GM12878 (cell line): Measurements from ENCODE around the gene MCHR1. TPM values are rescaled to one million over a fixed set of nuclear protein-coding genes. Genes with fewer than 3 reads are reported as not detected.

Source experiments
- ATAC-seq: fragments of 200-7000 bp; cut with Tn5 transposase; 3 replicates; pipeline ENCODE4 v1.9.1; 2020; ENCODE audit warnings: mild to moderate bottlenecking, moderate library complexity
- BruUV-seq: library from RNA; stranded (reverse); fragments of 400-500 nt; replicated peaks from 2 replicates; lab custom pipeline; 2021; lab: Mats Ljungman, UMichigan
- CTCF ChIA-PET: fragments of 300-600 bp; sonication (Branson Sonifier 250); formaldehyde crosslinking; extraction: SDS; loops from one replicate; lab custom pipeline; 2021; ENCODE audit warnings: inconsistent platforms; lab: Yijun Ruan, JAX
- POLR2A ChIA-PET: fragments of 350-600 bp; formaldehyde crosslinking; extraction: SDS; loops from one replicate; lab custom pipeline; 2021; ENCODE audit warnings: inconsistent platforms; lab: Charles Lee
- RAD21 ChIA-PET: fragments of 300-600 bp; sonication (Branson Sonifier 250); formaldehyde crosslinking; loops from one replicate; lab custom pipeline; 2023; ENCODE audit warnings: antibody characterized with exemption; ENCODE audit not compliant: unreplicated experiment; lab: Charles Lee
- SMC1A ChIA-PET: fragments of 300-600 bp; sonication (Branson Sonifier 250); formaldehyde crosslinking; loops from one replicate; lab custom pipeline; 2023; ENCODE audit not compliant: unreplicated experiment, uncharacterized antibody; lab: Charles Lee
- DNase-seq: peaks from one replicate; pipeline ENCODE4 v3.0.0-alpha.2; 2011; ENCODE audit warnings: low read depth, low spot score
- FAIRE-seq: peaks from 3 replicates; lab custom pipeline; 2011; peaks lifted over from hg19 to GRCh38; lab: Jason Lieb, UNC
- H2AFZ ChIP-seq: 2 replicates; pipeline ENCODE4 v1.6.0; 2011; ENCODE audit warnings: low read depth, low read length, control low read depth; ENCODE audit not compliant: control insufficient read depth
- H3K27ac ChIP-seq: 2 replicates; pipeline ENCODE4 v1.5.1; 2011; ENCODE audit warnings: control low read depth; ENCODE audit not compliant: control insufficient read depth, insufficient read depth
- H3K27me3 ChIP-seq, 2 experiments: replicated peaks in 1 of 2; 2 replicates each; pipeline versions ENCODE4 v1.6.0 to v1.6.1; 2011; ENCODE audit warnings: low read length in 1 of 2; ENCODE audit not compliant: control insufficient read depth in 2 of 2, insufficient read depth in 2 of 2
- H3K36me3 ChIP-seq, 2 experiments: 2 replicates each; pipeline ENCODE4 v1.5.1; 2011; ENCODE audit warnings: low read length in 1 of 2; ENCODE audit not compliant: control insufficient read depth in 2 of 2, insufficient read depth in 2 of 2
- H3K4me1 ChIP-seq: 2 replicates; pipeline ENCODE4 v1.6.1; 2011; ENCODE audit warnings: mild to moderate bottlenecking, low read length, moderate library complexity, mixed read lengths; ENCODE audit not compliant: control insufficient read depth, insufficient read depth
- H3K4me2 ChIP-seq: 2 replicates; pipeline ENCODE4 v1.6.0; 2011; ENCODE audit warnings: control low read depth; ENCODE audit not compliant: control insufficient read depth, insufficient read depth
- H3K4me3 ChIP-seq: fragments of 200-600 bp; sonication (generic); 2 replicates; pipeline ENCODE4 v1.5.1; 2016
- H3K79me2 ChIP-seq: 2 replicates; pipeline ENCODE4 v1.6.0; 2011; ENCODE audit warnings: low read length; ENCODE audit not compliant: control insufficient read depth, insufficient read depth
- H3K9ac ChIP-seq: 2 replicates; pipeline ENCODE4 v1.8.0; 2011; ENCODE audit warnings: low read length, control low read depth, mixed read lengths; ENCODE audit not compliant: control insufficient read depth, insufficient read depth
- H3K9me3 ChIP-seq: replicated peaks from 3 replicates; pipeline ENCODE4 v1.5.1; 2011; ENCODE audit warnings: mild to moderate bottlenecking, low read length; ENCODE audit not compliant: control insufficient read depth, insufficient read depth
- H4K20me1 ChIP-seq: 2 replicates; pipeline ENCODE4 v1.6.0; 2011; ENCODE audit not compliant: control insufficient read depth, insufficient read depth
- BCL3 ChIP-seq: IDR thresholded peaks from 2 replicates; pipeline ENCODE4 v1.6.1; 2011; ENCODE audit warnings: borderline replicate concordance, low read depth, mild to moderate bottlenecking, moderate library complexity, low read length; ENCODE audit not compliant: insufficient read depth, poor library complexity, severe bottlenecking
- CEBPZ ChIP-seq: fragments of 150-350 bp; IDR thresholded peaks from 2 replicates; pipeline ENCODE4 v1.6.1; 2016; ENCODE audit warnings: low read depth, low read length
- CUX1 ChIP-seq: IDR thresholded peaks from 2 replicates; pipeline ENCODE4 v1.6.1; 2012; ENCODE audit warnings: improper control_type of control experiment, low read depth, low read length; ENCODE audit not compliant: insufficient replicate concordance
- E2F4 ChIP-seq: IDR thresholded peaks from 2 replicates; pipeline ENCODE4 v1.6.1; 2012; ENCODE audit warnings: low read depth, low read length, improper control_type of control experiment
- GATAD2B ChIP-seq: fragments of 450-650 bp; conservative IDR thresholded peaks from 2 replicates; pipeline ENCODE4 v1.6.1; 2017; ENCODE audit warnings: low read depth, mild to moderate bottlenecking, moderate library complexity
- ZSCAN29 ChIP-seq: fragments of 450-650 bp; IDR thresholded peaks from 2 replicates; pipeline ENCODE4 v1.6.1; 2017; ENCODE audit warnings: mild to moderate bottlenecking, moderate library complexity
- WGBS: methylation state at CpG from one replicate; pipeline ENCODE4 v1.1.6; 2016; ENCODE audit warnings: low lambda C conversion rate; ENCODE audit not compliant: insufficient replicate concordance, insufficient coverage; ENCODE audit errors: missing lambda C conversion rate; 5-methylcytosine and 5-hydroxymethylcytosine counted together
- in situ Hi-C: fragments of 300-500 bp; cut with MboI; formaldehyde crosslinking; loops from 9 replicates; pipeline ENCODE4 v1.14.3; 2018; ENCODE audit warnings: mixed read lengths
- intact Hi-C: fragments of 100-400 bp; cut with micrococcal nuclease; formaldehyde crosslinking; loops from one replicate; pipeline ENCODE4 v1.14.2; 2022; ENCODE audit not compliant: unreplicated experiment
- polyA plus RNA-seq, 11 experiments: library from polyadenylated mRNA; depleted of rRNA in 4 of 11; unstranded in 6 of 11; stranded (reverse) in 5 of 11; fragments of >200 nt; fragmentation: Nextera tagmentation in 4 of 11; fragmentation: Illumina TruSeq in 1 of 11; extraction: Ambion mirVana in 4 of 11; extraction: Trizol in 1 of 11; gene quantifications; 1 replicate in 1 of 11; 2 replicates in 10 of 11; pipeline versions ENCODE4 v1.2.1 to v1.2.3, GENCODE V29; 2011 to 2016; ENCODE audit warnings: inconsistent platforms in 2 of 11, missing spikeins in 2 of 11, low read depth in 1 of 11
- total RNA-seq, 4 experiments: library from RNA; depleted of rRNA in 3 of 4; stranded (reverse); fragments of >200 nt in 3 of 4; fragmentation: Illumina TruSeq in 1 of 4; extraction: Trizol in 1 of 4; gene quantifications; 2 replicates each; pipeline versions ENCODE4 v1.2.1 to v1.2.3, GENCODE V29; 2013 to 2021

Gene MCHR1
- total and polyA plus RNA-seq, 10 of the 15 experiments (the other 5 are each of a cell fraction or from before 2014, with no cell fraction given): not detected

GRCh38 chr22:40653361-40653760 is 25.9 kb upstream of the MCHR1 start:
- ChIA-PET RAD21 (interaction anchor here (0.6 to 1.5 kb wide), 2 partner anchors 122 to 248 kb away, joined by 3 to 4 read pairs; no protein-coding TSS in a partner anchor), SMC1A (interaction anchor here (1.1 to 2.3 kb wide), 2 partner anchors 217 to 246 kb away, joined by 3 to 8 read pairs; no protein-coding TSS in a partner anchor)
- WGBS: 85% methylated on average over 5 of the region's 9 CpGs
- Histone ChIP-seq H3K9ac (no peak overlapping the region), H3K36me3 (no peaks in the 10 kb centered on the region), H3K4me2 (no peak overlapping the region), H3K27ac (no peak overlapping the region), H3K9me3 (no peaks in the 10 kb centered on the region), H3K4me1 (no peaks in the 10 kb centered on the region), H3K4me3 (no peak overlapping the region), H3K27me3 (no peaks in the 10 kb centered on the region)
- BruUV-seq: no TSS peak
- DNase-seq: no peak
- TF ChIP-seq ZSCAN29 (no peak), E2F4 (no peak), CUX1 (no peak), GATAD2B (no peak), BCL3 (no peak), CEBPZ (no peak)
- TF ChIP-seq, all 136 proteins: peak for 0
- Histone ChIP-seq H4K20me1 (no peaks in the 10 kb centered on the region), H2AFZ (no peak overlapping the region), H3K79me2 (no peaks in the 10 kb centered on the region)
- ChIA-PET POLR2A (no interaction called here), CTCF (no interaction called here)
- in situ Hi-C loops (no loop called here), intact Hi-C loops (no loop called here)
- FAIRE-seq (no peak), ATAC-seq (no peak)
